ENCODE results near the gene ZSWIM3. TPM values are rescaled to one million over a fixed set of nuclear protein-coding genes. Genes with fewer than 3 reads are reported as not detected.

Gene ZSWIM3
- total and polyA plus RNA-seq, 2 of the 13 experiments (the other 11 are each of a cell fraction or from before 2014, with no cell fraction given) = 5.2 to 5.8 TPM

DNA sequence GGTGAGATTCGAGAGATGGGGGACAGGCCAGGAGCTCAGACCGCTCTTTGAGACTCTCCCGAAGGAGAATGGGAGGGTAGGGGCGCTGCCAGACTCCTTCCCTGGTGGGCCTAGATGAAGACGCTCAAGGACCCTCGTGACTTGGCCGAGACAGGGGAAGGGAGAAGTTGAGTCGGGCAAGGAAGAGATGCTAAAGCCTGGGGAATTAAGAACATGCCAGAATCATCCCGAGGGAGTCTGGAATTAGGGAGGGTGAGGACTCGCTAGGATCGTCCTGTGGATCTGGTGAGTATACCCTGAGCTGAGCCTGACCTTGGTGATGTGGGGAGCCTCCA is 44.4 kb upstream of the ZSWIM3 start:
- H3K27me3 ChIP-seq (ENCODE audit: control insufficient read depth in 1 of 2, insufficient read depth in 2 of 2, low read length in 2 of 2) = no peaks in the 10 kb centered on the region
- DNase-seq (ENCODE audit: low spot score) (no peak), ATAC-seq (peak; percentile 11), FAIRE-seq (no peak)
- in situ Hi-C loops (cut with HindIII; ENCODE audit: extremely low pct_ligation_motif_present, low pct_unique_long_range_greater_than_20kb) = no loop called here
- peak overlapping the region; percentile 66 for H3K27ac ChIP-seq (ENCODE audit: extremely low read length, insufficient read depth, low read length)
- CTCF ChIA-PET (ENCODE audit: low intra/inter-chr PET ratio, low total read pairs) = no interaction called here
- TSS peak; percentile 69 for BruUV-seq (replicated peaks)
- intact Hi-C loops (cut with micrococcal nuclease; ENCODE audit: unreplicated experiment) = no loop called here
- no peak overlapping the region for H2AFZ ChIP-seq (ENCODE audit: low read length)
- H3K4me2 ChIP-seq (ENCODE audit: low read depth, low read length) = peak overlapping the region; percentile 78
- POLR2A ChIA-PET = interaction anchor here (1.1 kb wide), 1 partner anchor 68 kb away, joined by 5 read pairs; the partner anchor contains the start of gene ZSWIM1
- peaks cover 15% of the 10 kb centered on the region for H3K79me2 ChIP-seq (ENCODE audit: insufficient read depth, low read length)
- no peaks in the 10 kb centered on the region for H3K9me3 ChIP-seq (ENCODE audit: low read length)
- H3K36me3 ChIP-seq (replicated peaks in 1 of 2; ENCODE audit: control insufficient read depth in 1 of 2, insufficient read depth in 2 of 2, low read length in 2 of 2) = peaks cover 16 to 43% of the 10 kb centered on the region in 2 experiments
- peaks cover 30% of the 10 kb centered on the region for H3K4me1 ChIP-seq (ENCODE audit: insufficient read depth, low read length)
- WGBS (ENCODE audit: low lambda C conversion rate) = 26% methylated on average over 11 of the region's 11 CpGs
- peak overlapping the region; percentile 67 to 83 (median 81) for H3K4me3 ChIP-seq (replicated peaks in 1 of 3; ENCODE audit: insufficient read depth in 1 of 3, low read depth in 2 of 3, low read length in 3 of 3)
- H3K9ac ChIP-seq (ENCODE audit: insufficient read depth, low read depth, low read length) = peak overlapping the region; percentile 79
- no peaks in the 10 kb centered on the region for H4K20me1 ChIP-seq (ENCODE audit: insufficient read depth, low read length)
- TF ChIP-seq ZNF775 (CRISPR knock-in tag; IDR thresholded peaks at IDR 0.05; ENCODE audit: borderline replicate concordance) = 0 out of 2 replicates have a peak, but pooled peaks have one; percentile 74
- TF ChIP-seq, protein P1, sequence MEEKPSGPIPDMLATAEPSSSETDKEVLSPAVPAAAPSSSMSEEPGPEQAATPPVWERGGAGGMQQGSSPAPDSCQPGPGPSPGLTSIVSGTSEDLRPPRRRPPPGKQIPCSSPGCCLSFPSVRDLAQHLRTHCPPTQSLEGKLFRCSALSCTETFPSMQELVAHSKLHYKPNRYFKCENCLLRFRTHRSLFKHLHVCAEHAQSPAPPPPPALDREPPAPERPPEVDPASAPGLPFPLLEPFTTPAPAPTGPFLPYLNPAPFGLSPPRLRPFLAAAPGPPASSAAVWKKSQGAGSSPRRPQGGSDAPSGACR (CRISPR knock-in tag; IDR thresholded peaks at IDR 0.05) = peak; percentile 47; the same call in 1 of the 2 replicates
- peak; percentile 34; the same call in 1 of the 2 replicates for TF ChIP-seq ZNF563 (CRISPR knock-in tag; IDR thresholded peaks at IDR 0.05)
- TF ChIP-seq, protein P2, sequence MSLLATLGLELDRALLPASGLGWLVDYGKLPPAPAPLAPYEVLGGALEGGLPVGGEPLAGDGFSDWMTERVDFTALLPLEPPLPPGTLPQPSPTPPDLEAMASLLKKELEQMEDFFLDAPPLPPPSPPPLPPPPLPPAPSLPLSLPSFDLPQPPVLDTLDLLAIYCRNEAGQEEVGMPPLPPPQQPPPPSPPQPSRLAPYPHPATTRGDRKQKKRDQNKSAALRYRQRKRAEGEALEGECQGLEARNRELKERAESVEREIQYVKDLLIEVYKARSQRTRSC (CRISPR knock-in tag; IDR thresholded peaks at IDR 0.05; ENCODE audit: low read depth) = 0 out of 2 replicates have a peak, but pooled peaks have one; percentile 75
- TF ChIP-seq MTF2 (CRISPR knock-in tag; IDR thresholded peaks at IDR 0.05; ENCODE audit: borderline replicate concordance) = 0 out of 2 replicates have a peak, but pooled peaks have one; percentile 34
- TF ChIP-seq KLF16 (CRISPR knock-in tag; IDR thresholded peaks at IDR 0.05) = 0 out of 4 replicates have a peak, but pooled peaks of 1 of the 2 experiments have one; percentile 7
- TF ChIP-seq, protein P3, sequence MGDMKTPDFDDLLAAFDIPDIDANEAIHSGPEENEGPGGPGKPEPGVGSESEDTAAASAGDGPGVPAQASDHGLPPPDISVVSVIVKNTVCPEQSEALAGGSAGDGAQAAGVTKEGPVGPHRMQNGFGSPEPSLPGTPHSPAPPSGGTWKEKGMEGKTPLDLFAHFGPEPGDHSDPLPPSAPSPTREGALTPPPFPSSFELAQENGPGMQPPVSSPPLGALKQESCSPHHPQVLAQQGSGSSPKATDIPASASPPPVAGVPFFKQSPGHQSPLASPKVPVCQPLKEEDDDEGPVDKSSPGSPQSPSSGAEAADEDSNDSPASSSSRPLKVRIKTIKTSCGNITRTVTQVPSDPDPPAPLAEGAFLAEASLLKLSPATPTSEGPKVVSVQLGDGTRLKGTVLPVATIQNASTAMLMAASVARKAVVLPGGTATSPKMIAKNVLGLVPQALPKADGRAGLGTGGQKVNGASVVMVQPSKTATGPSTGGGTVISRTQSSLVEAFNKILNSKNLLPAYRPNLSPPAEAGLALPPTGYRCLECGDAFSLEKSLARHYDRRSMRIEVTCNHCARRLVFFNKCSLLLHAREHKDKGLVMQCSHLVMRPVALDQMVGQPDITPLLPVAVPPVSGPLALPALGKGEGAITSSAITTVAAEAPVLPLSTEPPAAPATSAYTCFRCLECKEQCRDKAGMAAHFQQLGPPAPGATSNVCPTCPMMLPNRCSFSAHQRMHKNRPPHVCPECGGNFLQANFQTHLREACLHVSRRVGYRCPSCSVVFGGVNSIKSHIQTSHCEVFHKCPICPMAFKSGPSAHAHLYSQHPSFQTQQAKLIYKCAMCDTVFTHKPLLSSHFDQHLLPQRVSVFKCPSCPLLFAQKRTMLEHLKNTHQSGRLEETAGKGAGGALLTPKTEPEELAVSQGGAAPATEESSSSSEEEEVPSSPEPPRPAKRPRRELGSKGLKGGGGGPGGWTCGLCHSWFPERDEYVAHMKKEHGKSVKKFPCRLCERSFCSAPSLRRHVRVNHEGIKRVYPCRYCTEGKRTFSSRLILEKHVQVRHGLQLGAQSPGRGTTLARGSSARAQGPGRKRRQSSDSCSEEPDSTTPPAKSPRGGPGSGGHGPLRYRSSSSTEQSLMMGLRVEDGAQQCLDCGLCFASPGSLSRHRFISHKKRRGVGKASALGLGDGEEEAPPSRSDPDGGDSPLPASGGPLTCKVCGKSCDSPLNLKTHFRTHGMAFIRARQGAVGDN (CRISPR knock-in tag; IDR thresholded peaks at IDR 0.05) = 0 out of 2 replicates have a peak, but pooled peaks have one; percentile 56
- no peak; the same call in 1 of the 2 replicates for TF ChIP-seq ZNF543 (CRISPR knock-in tag; IDR thresholded peaks at IDR 0.05)
- TF ChIP-seq, protein P4, sequence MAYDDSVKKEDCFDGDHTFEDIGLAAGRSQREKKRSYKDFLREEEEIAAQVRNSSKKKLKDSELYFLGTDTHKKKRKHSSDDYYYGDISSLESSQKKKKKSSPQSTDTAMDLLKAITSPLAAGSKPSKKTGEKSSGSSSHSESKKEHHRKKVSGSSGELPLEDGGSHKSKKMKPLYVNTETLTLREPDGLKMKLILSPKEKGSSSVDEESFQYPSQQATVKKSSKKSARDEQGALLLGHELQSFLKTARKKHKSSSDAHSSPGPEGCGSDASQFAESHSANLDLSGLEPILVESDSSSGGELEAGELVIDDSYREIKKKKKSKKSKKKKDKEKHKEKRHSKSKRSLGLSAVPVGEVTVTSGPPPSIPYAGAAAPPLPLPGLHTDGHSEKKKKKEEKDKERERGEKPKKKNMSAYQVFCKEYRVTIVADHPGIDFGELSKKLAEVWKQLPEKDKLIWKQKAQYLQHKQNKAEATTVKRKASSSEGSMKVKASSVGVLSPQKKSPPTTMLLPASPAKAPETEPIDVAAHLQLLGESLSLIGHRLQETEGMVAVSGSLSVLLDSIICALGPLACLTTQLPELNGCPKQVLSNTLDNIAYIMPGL (CRISPR knock-in tag; IDR thresholded peaks at IDR 0.05; ENCODE audit: borderline replicate concordance in 1 of 2, low read depth in 1 of 2) = 0 out of 4 replicates have a peak, but pooled peaks of 1 of the 2 experiments have one; percentile 48
- TF ChIP-seq ZNF761 (CRISPR knock-in tag; conservative IDR thresholded peaks at IDR 0.05) = 0 out of 2 replicates have a peak, but pooled peaks have one; percentile 24
- TF ChIP-seq, protein P5, sequence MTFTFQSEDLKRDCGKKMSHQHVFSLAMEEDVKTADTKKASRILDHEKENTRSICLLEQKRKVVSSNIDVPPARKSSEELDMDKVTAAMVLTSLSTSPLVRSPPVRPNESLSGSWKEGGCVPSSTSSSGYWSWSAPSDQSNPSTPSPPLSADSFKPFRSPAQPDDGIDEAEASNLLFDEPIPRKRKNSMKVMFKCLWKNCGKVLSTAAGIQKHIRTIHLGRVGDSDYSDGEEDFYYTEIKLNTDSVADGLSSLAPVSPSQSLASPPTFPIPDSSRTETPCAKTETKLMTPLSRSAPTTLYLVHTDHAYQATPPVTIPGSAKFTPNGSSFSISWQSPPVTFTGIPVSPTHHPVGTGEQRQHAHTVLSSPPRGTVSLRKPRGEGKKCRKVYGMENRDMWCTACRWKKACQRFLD (CRISPR knock-in tag; IDR thresholded peaks at IDR 0.05; ENCODE audit: borderline replicate concordance) = 0 out of 2 replicates have a peak, but pooled peaks have one; percentile 42
- TF ChIP-seq MEIS2 (CRISPR knock-in tag; IDR thresholded peaks at IDR 0.05) = 0 out of 2 replicates have a peak, but pooled peaks have one; percentile 29
- TF ChIP-seq ZNF777 (CRISPR knock-in tag; IDR thresholded peaks at IDR 0.05) = 0 out of 2 replicates have a peak, but pooled peaks have one; percentile 7
- TF ChIP-seq BRD4 (CRISPR knock-in tag; IDR thresholded peaks at IDR 0.05) = 0 out of 2 replicates have a peak, but pooled peaks have one; percentile 10

All from HepG2 (cell line).